PFSK-1 (cell line): ENCODE data around the gene KRT73.

Experiments used
- FOXP2 ChIP-seq: optimal IDR thresholded peaks from 2 replicates; pipeline ENCODE3; 2011; ENCODE audit warnings: borderline replicate concordance, control low read depth, inconsistent platforms; ENCODE audit not compliant: insufficient read depth; ENCODE audit errors: extremely low read length, extremely low read depth
- POLR2AphosphoS5 ChIP-seq: IDR thresholded peaks from 2 replicates; pipeline ENCODE4 v1.6.1; 2012; ENCODE audit warnings: low read depth, mild to moderate bottlenecking, control low read depth, low read length, moderate library complexity
- REST ChIP-seq, 2 experiments: IDR thresholded peaks; 2 replicates each; pipeline versions ENCODE4 v1.6.1 to v1.8.0; 2011 to 2012; ENCODE audit warnings: low read depth in 2 of 2, low read length in 2 of 2, control low read depth in 1 of 2, inconsistent platforms in 1 of 2, mild to moderate bottlenecking in 1 of 2, moderate library complexity in 1 of 2; ENCODE audit not compliant: insufficient read depth in 1 of 2
- SIN3A ChIP-seq: IDR thresholded peaks from 2 replicates; pipeline ENCODE4 v1.6.1; 2012; ENCODE audit warnings: mild to moderate bottlenecking, low read length, moderate library complexity, borderline replicate concordance; ENCODE audit not compliant: insufficient read depth
- TAF1 ChIP-seq: IDR thresholded peaks from 2 replicates; pipeline ENCODE4 v1.6.1; 2012; ENCODE audit warnings: low read length, control low read depth, borderline replicate concordance; ENCODE audit not compliant: insufficient read depth

The KRT73 gene

GRCh38 chr12:52662918-52663229 is 44.5 kb upstream of the KRT73 start:
- TF ChIP-seq FOXP2 = no peak
- TF ChIP-seq TAF1 = no peak
- TF ChIP-seq SIN3A = no peak
- no peak for TF ChIP-seq REST (IDR thresholded peaks at IDR 0.05; ENCODE audit: insufficient read depth in 1 of 2, low read depth in 2 of 2, low read length in 2 of 2)
- TF ChIP-seq POLR2AphosphoS5 = no peak

GRCh38 chr12:52662093-52662917 is 43.9 kb upstream of the KRT73 start:
- TF ChIP-seq TAF1 (no peak), SIN3A (no peak), POLR2AphosphoS5 (no peak), REST (IDR thresholded peaks at IDR 0.05; ENCODE audit: insufficient read depth in 1 of 2, low read depth in 2 of 2, low read length in 2 of 2) (no peak), FOXP2 (no peak)

DNA sequence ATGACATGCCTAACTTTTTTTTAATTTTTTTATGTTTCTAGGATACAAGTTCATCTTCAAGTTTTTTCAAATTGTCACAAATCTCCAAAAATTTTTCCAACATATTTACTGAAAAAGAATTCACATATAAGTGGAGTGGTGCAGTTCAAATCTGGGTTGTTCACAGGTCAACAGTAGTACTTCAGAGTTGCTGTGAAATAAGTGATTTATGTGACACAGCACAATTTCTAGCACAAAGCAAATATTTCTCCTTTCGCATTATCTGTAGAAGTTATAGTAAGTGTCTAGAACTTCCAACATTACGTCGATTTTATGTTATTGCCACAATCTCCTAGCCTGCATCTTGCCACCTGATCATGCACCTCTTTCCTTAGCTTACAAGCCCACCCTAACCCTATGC is 43.3 kb upstream of the KRT73 start:
- TF ChIP-seq REST (IDR thresholded peaks at IDR 0.05; ENCODE audit: insufficient read depth in 1 of 2, low read depth in 2 of 2, low read length in 2 of 2) = no peak
- no peak for TF ChIP-seq SIN3A
- no peak for TF ChIP-seq TAF1
- TF ChIP-seq POLR2AphosphoS5 = no peak
- no peak for TF ChIP-seq FOXP2

- no peak for TF ChIP-seq POLR2AphosphoS5
- TF ChIP-seq TAF1 = no peak
- no peak for TF ChIP-seq SIN3A
These were observed 42.7 kb upstream of the KRT73 start for GRCh38 chr12:52660934-52661499.

GRCh38 chr12:52659951-52660350 is 41.6 kb upstream of the KRT73 start:
- no peak for TF ChIP-seq TAF1
- no peak for TF ChIP-seq POLR2AphosphoS5
- no peak for TF ChIP-seq REST (IDR thresholded peaks at IDR 0.05; ENCODE audit: insufficient read depth in 1 of 2, low read depth in 2 of 2, low read length in 2 of 2)
- TF ChIP-seq FOXP2 = no peak
- TF ChIP-seq SIN3A = no peak
